HUES6 (cell line): ENCODE measurements around the gene PSEN1.

Source experiments
- H3K27ac ChIP-seq: 2 replicates; pipeline ENCODE4 v1.7.0; 2013; ENCODE audit warnings: low read depth, mild to moderate bottlenecking, low read length, inconsistent platforms
- H3K27me3 ChIP-seq: 2 replicates; pipeline ENCODE4 v1.6.1; 2013; ENCODE audit warnings: low read length; ENCODE audit not compliant: control insufficient read depth, insufficient read depth
- H3K36me3 ChIP-seq: 2 replicates; pipeline ENCODE4 v1.6.1; 2013; ENCODE audit warnings: low read length; ENCODE audit not compliant: control insufficient read depth, insufficient read depth
- H3K4me1 ChIP-seq: 2 replicates; pipeline ENCODE4 v1.6.1; 2013; ENCODE audit warnings: low read length; ENCODE audit not compliant: control insufficient read depth, insufficient read depth
- H3K4me3 ChIP-seq: 2 replicates; pipeline ENCODE4 v1.5.1; 2013; ENCODE audit warnings: low read depth, low read length
- H3K9ac ChIP-seq: one replicate; pipeline ENCODE4 v1.6.1; 2013; ENCODE audit warnings: mild to moderate bottlenecking, low read length
- H3K9me3 ChIP-seq: 2 replicates; pipeline ENCODE4 v1.6.1; 2013; ENCODE audit warnings: low read depth, low read length; ENCODE audit not compliant: control insufficient read depth, insufficient read depth

Gene PSEN1

GRCh38 chr14:73216030-73216429, 79.7 kb downstream of the PSEN1 start:
- Histone ChIP-seq H3K9me3 (no peaks in the 10 kb centered on the region), H3K27me3 (no peaks in the 10 kb centered on the region), H3K9ac (no peak overlapping the region), H3K36me3 (peaks cover 74% of the 10 kb centered on the region), H3K4me3 (no peak overlapping the region), H3K27ac (no peak overlapping the region), H3K4me1 (no peaks in the 10 kb centered on the region)

GRCh38 chr14:73217411-73217810, 81.1 kb downstream of the PSEN1 start:
- Histone ChIP-seq H3K9ac (no peak overlapping the region), H3K36me3 (peaks cover 63% of the 10 kb centered on the region), H3K27ac (no peak overlapping the region), H3K4me1 (peaks cover 4% of the 10 kb centered on the region), H3K9me3 (no peaks in the 10 kb centered on the region), H3K4me3 (no peak overlapping the region), H3K27me3 (no peaks in the 10 kb centered on the region)

GRCh38 chr14:73220061-73220460, 83.8 kb downstream of the PSEN1 start:
- Histone ChIP-seq H3K27ac (no peak overlapping the region), H3K4me1 (peaks cover 14% of the 10 kb centered on the region), H3K9me3 (no peaks in the 10 kb centered on the region), H3K27me3 (no peaks in the 10 kb centered on the region), H3K9ac (no peak overlapping the region), H3K36me3 (peaks cover 41% of the 10 kb centered on the region), H3K4me3 (no peak overlapping the region)

DNA sequence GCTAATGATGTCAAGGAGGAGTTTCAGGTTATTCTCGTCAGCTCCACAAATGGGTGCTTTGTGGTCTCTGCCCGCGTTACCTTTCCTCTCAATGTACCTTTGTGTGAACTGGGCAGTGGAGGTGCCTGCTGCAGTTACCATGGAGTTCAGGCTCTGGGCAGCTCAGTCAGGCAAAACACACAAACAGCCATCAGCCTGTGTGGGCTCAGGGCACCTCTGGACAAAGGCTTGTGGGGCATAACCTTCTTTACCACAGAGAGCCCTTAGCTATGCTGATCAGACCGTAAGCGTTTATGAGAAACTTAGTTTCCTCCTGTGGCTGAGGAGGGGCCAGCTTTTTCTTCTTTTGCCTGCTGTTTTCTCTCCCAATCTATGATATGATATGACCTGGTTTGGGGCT, 84.3 kb downstream of the PSEN1 start:
- H3K4me3 ChIP-seq, result no peak overlapping the region
- H3K27me3 ChIP-seq, result no peaks in the 10 kb centered on the region
- peaks cover 39% of the 10 kb centered on the region for H3K36me3 ChIP-seq
- peaks cover 14% of the 10 kb centered on the region for H3K4me1 ChIP-seq
- no peaks in the 10 kb centered on the region for H3K9me3 ChIP-seq
- H3K27ac ChIP-seq, result no peak overlapping the region
- no peak overlapping the region for H3K9ac ChIP-seq

DNA sequence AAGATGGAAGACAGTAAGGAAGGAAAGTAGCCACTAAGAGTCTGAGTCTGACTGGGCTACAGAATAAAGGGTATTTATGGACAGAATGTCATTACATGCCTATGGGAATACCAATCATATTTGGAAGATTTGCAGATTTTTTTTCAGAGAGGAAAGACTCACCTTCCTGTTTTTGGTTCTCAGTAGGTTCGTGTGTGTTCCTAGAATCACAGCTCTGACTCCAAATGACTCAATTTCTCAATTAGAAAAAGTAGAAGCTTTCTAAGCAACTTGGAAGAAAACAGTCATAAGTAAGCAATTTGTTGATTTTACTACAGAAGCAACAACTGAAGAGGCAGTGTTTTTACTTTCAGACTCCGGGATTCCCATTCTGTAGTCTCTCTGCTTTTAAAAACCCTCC, 85.6 kb downstream of the PSEN1 start:
- Histone ChIP-seq H3K4me3 (no peak overlapping the region), H3K27ac (no peak overlapping the region), H3K9ac (no peak overlapping the region), H3K4me1 (peaks cover 14% of the 10 kb centered on the region), H3K27me3 (no peaks in the 10 kb centered on the region), H3K36me3 (peaks cover 33% of the 10 kb centered on the region), H3K9me3 (no peaks in the 10 kb centered on the region)

DNA sequence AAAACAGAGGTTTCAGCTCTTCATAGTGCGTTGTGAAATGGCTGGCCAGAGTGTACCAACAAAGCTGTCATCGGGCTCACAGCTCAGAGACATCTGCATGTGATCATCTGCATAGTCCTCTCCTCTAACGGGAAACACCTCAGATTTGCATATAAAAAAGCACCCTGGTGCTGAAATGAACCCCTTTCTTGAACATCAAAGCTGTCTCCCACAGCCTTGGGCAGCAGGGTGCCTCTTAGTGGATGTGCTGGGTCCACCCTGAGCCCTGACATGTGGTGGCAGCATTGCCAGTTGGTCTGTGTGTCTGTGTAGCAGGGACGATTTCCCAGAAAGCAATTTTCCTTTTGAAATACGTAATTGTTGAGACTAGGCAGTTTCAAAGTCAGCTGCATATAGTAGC, 86.7 kb downstream of the PSEN1 start:
- no peaks in the 10 kb centered on the region for H3K9me3 ChIP-seq
- H3K27ac ChIP-seq, result no peak overlapping the region
- H3K36me3 ChIP-seq, result peaks cover 24% of the 10 kb centered on the region
- no peaks in the 10 kb centered on the region for H3K27me3 ChIP-seq
- peaks cover 14% of the 10 kb centered on the region for H3K4me1 ChIP-seq
- no peak overlapping the region for H3K9ac ChIP-seq
- H3K4me3 ChIP-seq, result no peak overlapping the region

GRCh38 chr14:73225496-73225895, 89.2 kb downstream of the PSEN1 start:
- Histone ChIP-seq H3K4me1 (peaks cover 20% of the 10 kb centered on the region), H3K9ac (no peak overlapping the region), H3K9me3 (no peaks in the 10 kb centered on the region), H3K27me3 (no peaks in the 10 kb centered on the region), H3K36me3 (0 out of 2 replicates have a peak, but pooled peaks cover 3% of the 10 kb centered on the region), H3K27ac (no peak overlapping the region), H3K4me3 (no peak overlapping the region)

DNA sequence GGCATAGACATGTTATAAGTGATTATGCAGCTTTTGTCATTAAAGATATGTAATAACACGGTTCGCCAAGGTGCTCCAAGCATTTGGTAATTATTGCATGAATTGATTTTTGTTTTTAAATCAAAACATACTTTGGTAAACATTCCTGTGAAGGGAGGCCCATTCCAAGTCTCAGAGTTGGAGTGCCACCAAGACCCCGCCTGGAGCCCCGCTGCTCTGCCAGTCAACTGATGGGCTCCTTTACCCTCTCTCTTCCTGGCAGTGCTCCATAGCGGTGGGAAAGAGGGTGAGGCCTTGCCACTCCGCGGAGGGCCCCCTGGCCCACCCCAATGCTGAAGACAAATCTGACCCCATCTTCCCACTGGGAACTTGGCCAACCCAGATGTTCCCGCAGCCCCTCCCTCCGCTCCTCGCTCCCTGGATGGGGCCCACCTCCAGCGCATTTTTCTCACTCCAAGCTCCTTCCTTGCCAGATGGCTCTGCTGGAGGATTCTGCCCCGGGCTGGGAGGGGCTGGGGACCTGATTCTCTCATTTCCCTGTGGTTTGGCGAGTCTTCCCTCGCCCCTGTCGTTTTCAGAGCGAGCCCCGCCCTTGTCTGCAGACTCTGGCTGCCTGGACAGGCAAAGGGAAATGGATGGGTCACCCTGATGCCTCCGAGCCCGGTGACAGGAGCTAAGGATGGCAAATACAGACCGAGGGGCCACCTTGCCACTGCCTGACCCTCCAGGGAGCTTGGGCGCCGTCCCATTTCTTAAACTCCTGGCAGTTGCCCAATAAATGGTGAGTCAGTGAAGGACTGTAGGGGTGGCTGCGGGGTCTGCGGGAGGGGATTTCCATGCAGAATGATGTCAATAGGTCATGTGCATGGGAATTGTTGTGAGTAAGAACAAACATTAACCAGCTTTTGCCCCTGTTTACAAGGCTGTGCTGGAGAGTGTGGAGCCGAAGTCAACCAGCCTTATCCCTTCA, 91.8 kb downstream of the PSEN1 start:
- Histone ChIP-seq H3K4me1 (peaks cover 10% of the 10 kb centered on the region), H3K9ac (no peak overlapping the region), H3K36me3 (no peaks in the 10 kb centered on the region), H3K9me3 (no peaks in the 10 kb centered on the region), H3K27me3 (peaks cover under 1% of the 10 kb centered on the region; the same call in 1 of the 2 replicates), H3K27ac (no peak overlapping the region), H3K4me3 (no peak overlapping the region)

- H3K9ac ChIP-seq, result no peak overlapping the region
- H3K4me1 ChIP-seq, result peaks cover 18% of the 10 kb centered on the region
- H3K27me3 ChIP-seq, result peaks cover 20% of the 10 kb centered on the region
- no peaks in the 10 kb centered on the region for H3K36me3 ChIP-seq
- no peak overlapping the region for H3K27ac ChIP-seq
- H3K9me3 ChIP-seq, result no peaks in the 10 kb centered on the region
- H3K4me3 ChIP-seq, result no peak overlapping the region
Observed at GRCh38 chr14:73230051-73230450, 93.7 kb downstream of the PSEN1 start.

- H3K36me3 ChIP-seq, result no peaks in the 10 kb centered on the region
- H3K4me1 ChIP-seq, result peaks cover 34% of the 10 kb centered on the region
- H3K9me3 ChIP-seq, result no peaks in the 10 kb centered on the region
- H3K27ac ChIP-seq, result no peak overlapping the region
- peaks cover 41% of the 10 kb centered on the region for H3K27me3 ChIP-seq
- no peak overlapping the region for H3K4me3 ChIP-seq
- no peak overlapping the region for H3K9ac ChIP-seq
Observed at GRCh38 chr14:73231981-73232851, 95.9 kb downstream of the PSEN1 start.

DNA sequence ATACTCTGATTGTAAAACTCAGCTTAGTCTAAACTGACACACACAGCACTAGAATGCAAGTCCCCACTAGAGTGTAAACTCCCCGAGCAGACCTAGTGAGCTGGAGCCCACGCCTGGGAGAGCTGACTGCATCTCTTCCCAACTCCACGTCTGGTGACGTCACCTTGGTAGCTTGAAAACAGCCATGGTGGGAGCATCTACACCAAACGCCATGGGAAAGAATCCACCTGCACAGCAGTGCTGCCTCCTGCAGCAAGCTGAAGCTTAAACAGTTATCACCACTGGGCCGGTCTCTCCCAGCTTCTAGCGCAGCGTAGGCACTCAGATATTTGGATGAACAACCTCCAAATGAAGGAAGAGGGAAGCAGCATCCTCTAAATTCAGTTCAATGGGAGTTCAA, 96.7 kb downstream of the PSEN1 start:
- Histone ChIP-seq H3K4me3 (no peak overlapping the region), H3K27me3 (peaks cover 49% of the 10 kb centered on the region), H3K27ac (no peak overlapping the region), H3K9ac (no peak overlapping the region), H3K4me1 (peaks cover 35% of the 10 kb centered on the region), H3K9me3 (no peaks in the 10 kb centered on the region), H3K36me3 (no peaks in the 10 kb centered on the region)
